Subcutaneous abdominal adipose tissue (tissue), 5 donors: ENCODE results near the gene OGFOD1.

Source experiments
- H3K27ac ChIP-seq: one replicate; pipeline ENCODE4 v1.7.0; 2013; ENCODE audit warnings: low read depth, mild to moderate bottlenecking, inconsistent platforms, low read length, moderate library complexity
- H3K27me3 ChIP-seq, 5 donors: one replicate each; pipeline ENCODE4 v1.7.0; 2013; ENCODE audit warnings: low read length in 5 of 5, inconsistent platforms in 1 of 5; ENCODE audit not compliant: control insufficient read depth in 5 of 5, insufficient read depth in 4 of 5
- H3K36me3 ChIP-seq, 5 donors: one replicate each; pipeline ENCODE4 v1.7.0; 2013; ENCODE audit warnings: low read length in 5 of 5; ENCODE audit not compliant: control insufficient read depth in 5 of 5, insufficient read depth in 5 of 5
- H3K4me1 ChIP-seq, 5 donors: one replicate each; pipeline ENCODE4 v1.7.0; 2013; ENCODE audit warnings: low read length in 5 of 5, mild to moderate bottlenecking in 3 of 5, moderate library complexity in 1 of 5; ENCODE audit not compliant: control insufficient read depth in 5 of 5, insufficient read depth in 5 of 5
- H3K4me3 ChIP-seq, 5 donors: one replicate each; pipeline ENCODE4 v1.7.0; 2013; ENCODE audit warnings: low read length in 5 of 5, low read depth in 1 of 5
- H3K9ac ChIP-seq, 5 donors: one replicate each; pipeline ENCODE4 v1.7.0; 2013; ENCODE audit warnings: low read length in 5 of 5, mild to moderate bottlenecking in 4 of 5, moderate library complexity in 3 of 5
- H3K9me3 ChIP-seq, 5 donors: one replicate each; pipeline ENCODE4 v1.7.0; 2013; ENCODE audit warnings: low read length in 5 of 5; ENCODE audit not compliant: control insufficient read depth in 5 of 5
- donor health status: healthy.
- donor health status: healthy.
- donor health status: healthy.
- donor health status: healthy.
- donor health status: healthy.

OGFOD1 gene

DNA sequence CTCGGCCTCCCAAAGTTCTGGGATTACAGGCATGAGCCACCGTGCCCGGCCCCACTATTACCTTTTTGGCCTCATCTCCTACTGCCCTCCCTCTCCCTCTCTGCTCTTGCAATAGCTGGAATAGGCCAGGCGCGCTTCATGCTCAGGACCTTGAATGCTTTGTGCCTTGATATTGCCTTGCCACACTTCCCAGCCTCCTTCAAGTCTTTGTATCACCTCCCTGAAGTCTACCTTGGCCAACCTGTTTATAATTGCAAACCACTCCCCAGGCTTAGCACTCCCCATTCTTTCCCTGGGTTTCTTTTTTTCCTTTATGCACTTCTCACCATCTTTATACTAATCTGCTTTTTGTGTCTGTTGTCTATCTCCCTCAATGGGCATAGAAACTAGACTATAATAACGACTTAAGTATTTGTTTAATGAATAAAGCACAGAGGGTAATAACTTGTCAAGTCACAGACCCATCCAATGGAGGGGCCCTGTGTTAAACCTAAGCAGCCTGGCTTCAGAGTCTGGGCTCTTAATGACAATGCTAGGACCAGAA is 6.6 kb downstream of the OGFOD1 start:
- H3K9me3 ChIP-seq, result no peaks in the 10 kb centered on the region
- H3K4me1 ChIP-seq, result peaks cover 0 to under 1% (median 0%) of the 10 kb centered on the region in 5 donors
- H3K27ac ChIP-seq, result no peak overlapping the region
- H3K4me3 ChIP-seq, result no peak overlapping the region
- no peaks in the 10 kb centered on the region for H3K27me3 ChIP-seq
- H3K36me3 ChIP-seq, result peaks cover 44 to 70% (median 52%) of the 10 kb centered on the region in 5 donors
- no peak overlapping the region for H3K9ac ChIP-seq

- H3K27me3 ChIP-seq, result no peaks in the 10 kb centered on the region
- H3K9me3 ChIP-seq, result no peaks in the 10 kb centered on the region
- H3K4me1 ChIP-seq, result no peaks in the 10 kb centered on the region
- H3K27ac ChIP-seq, result no peak overlapping the region
- peaks cover 50 to 75% (median 58%) of the 10 kb centered on the region in 5 donors for H3K36me3 ChIP-seq
- H3K9ac ChIP-seq, result no peak overlapping the region
- H3K4me3 ChIP-seq, result no peak overlapping the region
Observed at GRCh38 chr16:56460101-56460500, 8.7 kb downstream of the OGFOD1 start.

DNA sequence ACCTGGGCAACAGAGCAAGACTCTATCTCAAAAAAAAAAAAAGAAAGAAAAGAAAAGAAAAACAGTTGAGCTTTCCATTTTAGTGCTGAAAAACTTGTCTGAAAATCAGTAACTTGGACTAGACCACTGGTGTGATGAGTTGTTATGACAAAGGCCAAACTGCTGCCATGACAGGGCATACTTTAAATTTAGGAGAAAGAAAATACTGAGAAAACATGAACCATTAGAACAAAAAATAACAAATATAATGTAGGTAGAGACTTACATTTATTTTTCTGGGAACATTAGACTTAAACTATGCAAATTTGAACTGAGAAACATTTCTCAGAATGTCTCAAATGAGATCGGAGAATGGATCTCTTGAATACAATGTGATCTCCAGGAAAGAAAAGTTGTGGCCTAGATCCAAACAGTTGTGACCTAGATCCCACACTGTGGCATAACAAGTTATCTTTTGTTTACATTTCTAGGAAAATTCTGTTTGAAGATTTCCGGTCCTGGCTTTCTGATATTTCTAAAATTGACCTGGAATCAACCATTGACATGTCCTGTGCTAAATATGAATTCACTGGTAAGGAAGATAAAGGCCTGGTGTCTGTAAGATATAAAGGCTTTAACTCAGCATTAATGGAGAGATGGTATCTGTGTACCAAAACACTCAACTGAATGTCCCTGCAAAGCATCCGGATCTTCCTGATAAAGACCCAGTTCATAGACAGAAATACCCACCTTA is 10.9 kb downstream of the OGFOD1 start:
- H3K27me3 ChIP-seq, result no peaks in the 10 kb centered on the region
- no peaks in the 10 kb centered on the region for H3K4me1 ChIP-seq
- H3K4me3 ChIP-seq, result no peak overlapping the region
- H3K27ac ChIP-seq, result no peak overlapping the region
- H3K9ac ChIP-seq, result no peak overlapping the region
- H3K36me3 ChIP-seq, result peaks cover 54 to 77% (median 61%) of the 10 kb centered on the region in 5 donors
- H3K9me3 ChIP-seq, result no peaks in the 10 kb centered on the region

DNA sequence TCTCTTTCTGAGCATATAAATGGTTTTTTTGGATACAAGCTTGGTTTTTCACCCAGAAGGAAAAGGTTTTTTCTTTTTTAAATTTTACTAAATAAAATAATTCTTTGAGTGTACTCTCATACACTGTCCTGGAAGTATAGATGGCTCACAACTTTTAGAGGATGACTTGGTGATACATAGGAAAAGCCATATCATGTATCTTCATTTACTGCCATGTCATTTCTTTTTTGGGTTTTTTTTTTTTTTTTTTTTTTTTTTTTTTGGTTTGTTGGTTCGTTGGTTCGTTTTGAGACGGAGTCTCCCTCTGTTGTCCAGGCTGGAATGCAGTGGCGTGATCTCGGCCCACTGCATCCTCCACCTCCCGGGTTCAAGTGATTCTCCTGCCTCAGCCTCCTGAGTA is 11.8 kb downstream of the OGFOD1 start:
- H3K27ac ChIP-seq, result no peak overlapping the region
- H3K36me3 ChIP-seq, result peaks cover 57 to 77% (median 64%) of the 10 kb centered on the region in 5 donors
- no peaks in the 10 kb centered on the region for H3K9me3 ChIP-seq

GRCh38 chr16:56466344-56466743 is 15.0 kb downstream of the OGFOD1 start:
- no peak overlapping the region for H3K9ac ChIP-seq
- no peak overlapping the region for H3K27ac ChIP-seq
- H3K4me3 ChIP-seq, result no peak overlapping the region
- peaks cover 66 to 90% (median 74%) of the 10 kb centered on the region in 5 donors for H3K36me3 ChIP-seq
- H3K27me3 ChIP-seq, result no peaks in the 10 kb centered on the region
- H3K4me1 ChIP-seq, result no peaks in the 10 kb centered on the region
- no peaks in the 10 kb centered on the region for H3K9me3 ChIP-seq

More for the DNA sequence above, 11.8 kb downstream of the OGFOD1 start:
- no peak overlapping the region for H3K4me3 ChIP-seq
- no peaks in the 10 kb centered on the region for H3K4me1 ChIP-seq
- H3K27me3 ChIP-seq, result no peaks in the 10 kb centered on the region
- H3K9ac ChIP-seq, result no peak overlapping the region

- peaks cover 65 to 96% (median 79%) of the 10 kb centered on the region in 5 donors for H3K36me3 ChIP-seq
Observed at GRCh38 chr16:56468800-56469199, 17.4 kb downstream of the OGFOD1 start.

GRCh38 chr16:56469748-56470147 is 18.4 kb downstream of the OGFOD1 start:
- Histone ChIP-seq H3K9me3 (no peaks in the 10 kb centered on the region), H3K4me1 (no peaks in the 10 kb centered on the region), H3K27me3 (no peaks in the 10 kb centered on the region), H3K36me3 (peaks cover 59 to 92% (median 80%) of the 10 kb centered on the region in 5 donors), H3K9ac (no peak overlapping the region), H3K27ac (no peak overlapping the region), H3K4me3 (no peak overlapping the region)

More at GRCh38 chr16:56468800-56469199, 17.4 kb downstream of the OGFOD1 start:
- no peak overlapping the region for H3K4me3 ChIP-seq
- no peak overlapping the region for H3K9ac ChIP-seq
- H3K27ac ChIP-seq, result no peak overlapping the region
- no peaks in the 10 kb centered on the region for H3K27me3 ChIP-seq
- no peaks in the 10 kb centered on the region for H3K9me3 ChIP-seq
- H3K4me1 ChIP-seq, result no peaks in the 10 kb centered on the region

GRCh38 chr16:56470232-56470631 is 18.9 kb downstream of the OGFOD1 start:
- Histone ChIP-seq H3K4me3 (no peak overlapping the region), H3K27ac (no peak overlapping the region), H3K36me3 (peaks cover 62 to 92% (median 84%) of the 10 kb centered on the region in 5 donors), H3K9ac (no peak overlapping the region), H3K9me3 (no peaks in the 10 kb centered on the region), H3K4me1 (no peaks in the 10 kb centered on the region), H3K27me3 (no peaks in the 10 kb centered on the region)

DNA sequence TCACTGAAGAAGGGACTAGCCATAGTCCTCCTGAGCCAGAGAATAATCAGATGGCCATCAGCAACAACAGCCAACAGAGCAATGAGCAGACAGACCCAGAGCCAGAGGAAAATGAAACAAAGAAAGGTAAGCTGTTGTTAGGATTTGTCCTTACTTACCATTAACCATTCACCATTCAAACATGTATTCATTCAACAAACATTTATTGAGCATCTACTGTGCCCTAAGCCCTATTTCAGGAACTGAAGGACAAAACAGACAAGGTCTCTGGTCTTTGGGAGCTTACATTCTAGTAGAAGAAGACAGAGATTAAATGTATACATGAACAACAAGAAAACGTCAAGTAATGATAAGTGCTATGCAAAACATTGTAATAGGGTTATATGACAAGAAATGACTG is 19.3 kb downstream of the OGFOD1 start:
- Histone ChIP-seq H3K9me3 (no peaks in the 10 kb centered on the region), H3K36me3 (peaks cover 62 to 92% (median 85%) of the 10 kb centered on the region in 5 donors), H3K9ac (no peak overlapping the region), H3K4me1 (no peaks in the 10 kb centered on the region), H3K27ac (no peak overlapping the region), H3K27me3 (no peaks in the 10 kb centered on the region), H3K4me3 (no peak overlapping the region)

- Histone ChIP-seq H3K9ac (no peak overlapping the region), H3K27me3 (no peaks in the 10 kb centered on the region), H3K9me3 (no peaks in the 10 kb centered on the region), H3K36me3 (peaks cover 53 to 91% (median 74%) of the 10 kb centered on the region in 5 donors), H3K27ac (no peak overlapping the region), H3K4me3 (no peak overlapping the region), H3K4me1 (no peaks in the 10 kb centered on the region)
Observed at GRCh38 chr16:56475201-56475600, 23.8 kb downstream of the OGFOD1 start.
